SK-N-SH (cell line): ENCODE results near the gene TMEM218. TPM values are rescaled to one million over a fixed set of nuclear protein-coding genes. Genes with fewer than 3 reads are reported as not detected.

Source experiments
- CTCF ChIA-PET: fragments of 300-600, 350-600 bp; formaldehyde crosslinking; extraction: SDS; loops from one replicate; lab custom pipeline; 2021; lab: Yijun Ruan, JAX
- POLR2A ChIA-PET: fragments of 350-600 bp; sonication (Branson Sonifier 250); formaldehyde crosslinking; extraction: SDS; loops from one replicate; lab custom pipeline; 2020; ENCODE audit warnings: antibody characterized with exemption, inconsistent platforms; lab: Yijun Ruan, JAX
- DNase-seq: peaks from one replicate; pipeline ENCODE4 v3.0.0; 2012
- H2AFZ ChIP-seq: fragments of 200-600 bp; sonication (generic); 2 replicates; pipeline ENCODE4 v1.8.1; 2016; ENCODE audit warnings: antibody characterized with exemption, mild to moderate bottlenecking, low read depth
- H3F3A ChIP-seq: fragments of 200-600 bp; sonication (generic); replicated peaks from 2 replicates; pipeline ENCODE3; 2016; ENCODE audit warnings: antibody characterized with exemption, mild to moderate bottlenecking; ENCODE audit not compliant: insufficient read depth
- H3K27ac ChIP-seq, 2 experiments: fragments of 200-500 bp in 1 of 2; fragments of 200-600 bp in 1 of 2; sonication (Bioruptor generic) in 1 of 2; sonication (generic), shearing (Covaris generic) in 1 of 2; 2 replicates each; pipeline versions ENCODE4 v1.5.1 to v1.6.1; 2014 to 2016; ENCODE audit warnings: low read depth in 2 of 2, inconsistent platforms in 1 of 2, low read length in 1 of 2, mild to moderate bottlenecking in 1 of 2, mixed read lengths in 1 of 2
- H3K27me3 ChIP-seq: fragments of 200-600 bp; sonication (generic), shearing (Covaris generic); 2 replicates; pipeline ENCODE4 v1.6.1; 2016; ENCODE audit warnings: mixed run types; ENCODE audit not compliant: insufficient read depth
- H3K36me3 ChIP-seq, 2 experiments: fragments of 200-500 bp in 1 of 2; fragments of 200-600 bp in 1 of 2; sonication (Bioruptor generic) in 1 of 2; sonication (generic) in 1 of 2; replicated peaks in 1 of 2; 2 replicates each; pipeline versions ENCODE3 to v1.5.1; 2014 to 2016; ENCODE audit warnings: low read length in 1 of 2, mild to moderate bottlenecking in 1 of 2; ENCODE audit not compliant: insufficient read depth in 2 of 2, control insufficient read depth in 1 of 2
- H3K4me1 ChIP-seq, 2 experiments: fragments of 200-500 bp in 1 of 2; fragments of 200-600 bp in 1 of 2; sonication (Bioruptor generic) in 1 of 2; sonication (generic), shearing (Covaris generic) in 1 of 2; 2 replicates each; pipeline versions ENCODE4 v1.5.1 to v1.6.1; 2014 to 2016; ENCODE audit warnings: low read depth in 1 of 2, low read length in 1 of 2, mixed run types in 1 of 2; ENCODE audit not compliant: insufficient read depth in 2 of 2, control insufficient read depth in 1 of 2
- H3K4me2 ChIP-seq: fragments of 200-600 bp; sonication (generic), shearing (Covaris generic); 2 replicates; pipeline ENCODE4 v1.6.1; 2017; ENCODE audit warnings: mixed run types
- H3K4me3 ChIP-seq, 2 experiments: fragments of 200-500 bp in 1 of 2; fragments of 200-600 bp in 1 of 2; sonication (Bioruptor generic) in 1 of 2; sonication (generic), shearing (Covaris generic) in 1 of 2; 2 replicates each; pipeline versions ENCODE4 v1.5.1 to v1.8.1; 2014 to 2016; ENCODE audit warnings: low read depth in 2 of 2, inconsistent platforms in 1 of 2, low read length in 1 of 2, mild to moderate bottlenecking in 1 of 2, mixed read lengths in 1 of 2, moderate library complexity in 1 of 2
- H3K79me2 ChIP-seq: fragments of 200-600 bp; sonication (generic); 2 replicates; pipeline ENCODE4 v1.8.1; 2017; ENCODE audit warnings: mild to moderate bottlenecking; ENCODE audit not compliant: insufficient read depth
- H3K9ac ChIP-seq: fragments of 200-600 bp; sonication (generic); 2 replicates; pipeline ENCODE4 v1.6.1; 2017; ENCODE audit warnings: mixed run types
- H3K9me2 ChIP-seq: fragments of 200-600 bp; sonication (generic); 2 replicates; pipeline ENCODE4 v1.6.1; 2017; ENCODE audit warnings: mixed run types
- H3K9me3 ChIP-seq: fragments of 200-600 bp; sonication (generic); 2 replicates; pipeline ENCODE4 v1.6.1; 2017; ENCODE audit warnings: mixed run types, mild to moderate bottlenecking, moderate library complexity
- H4K20me1 ChIP-seq: fragments of 200-600 bp; sonication (generic); 2 replicates; pipeline ENCODE4 v1.6.1; 2017; ENCODE audit warnings: mild to moderate bottlenecking, mixed run types; ENCODE audit not compliant: insufficient read depth
- CHD2 ChIP-seq: fragments of 150-350 bp; IDR thresholded peaks from 2 replicates; pipeline ENCODE4 v1.6.1; 2018; ENCODE audit warnings: low read length; ENCODE audit not compliant: partially characterized antibody
- ELF1 ChIP-seq: IDR thresholded peaks from 2 replicates; pipeline ENCODE4 v1.4.0; 2012
- EP300 ChIP-seq, 2 experiments: IDR thresholded peaks; 2 replicates each; pipeline versions ENCODE4 v1.4.0 to v1.6.1; 2012; ENCODE audit warnings: borderline replicate concordance in 1 of 2, low read depth in 1 of 2, low read length in 1 of 2
- EZH2phosphoT487 ChIP-seq: fragments of 200-600 bp; sonication (generic); IDR thresholded peaks from 2 replicates; pipeline ENCODE4 v1.6.1; 2017; ENCODE audit warnings: low read depth, mixed run types, mild to moderate bottlenecking, antibody characterized with exemption, moderate library complexity, borderline replicate concordance
- FOSL2 ChIP-seq: IDR thresholded peaks from 2 replicates; pipeline ENCODE4 v1.4.0; 2012; ENCODE audit warnings: low read depth, mild to moderate bottlenecking, moderate library complexity, borderline replicate concordance
- FOXM1 ChIP-seq: IDR thresholded peaks from 2 replicates; pipeline ENCODE4 v1.4.0; 2012; ENCODE audit warnings: low read depth, mild to moderate bottlenecking
- JUND ChIP-seq: IDR thresholded peaks from 2 replicates; pipeline ENCODE4 v1.4.0; 2012
- MXI1 ChIP-seq: IDR thresholded peaks from 2 replicates; pipeline ENCODE4 v1.6.1; 2012; ENCODE audit warnings: mild to moderate bottlenecking, low read depth, low read length, improper control_type of control experiment
- NRF1 ChIP-seq: IDR thresholded peaks from 2 replicates; pipeline ENCODE4 v1.6.1; 2012; ENCODE audit warnings: low read depth, mild to moderate bottlenecking, low read length
- POLR2AphosphoS5 ChIP-seq: IDR thresholded peaks from 2 replicates; pipeline ENCODE4 v1.6.1; 2012; ENCODE audit warnings: low read depth, low read length
- RCOR1 ChIP-seq: fragments of 150-350 bp; IDR thresholded peaks from 2 replicates; pipeline ENCODE4 v1.6.1; 2017; ENCODE audit warnings: antibody characterized with exemption, low read length
- RXRA ChIP-seq: IDR thresholded peaks from 2 replicates; pipeline ENCODE4 v1.4.0; 2012; ENCODE audit warnings: low read depth, mild to moderate bottlenecking, borderline replicate concordance
- SMC3 ChIP-seq: IDR thresholded peaks from 2 replicates; pipeline ENCODE4 v1.6.1; 2012; ENCODE audit warnings: low read depth, low read length, improper control_type of control experiment
- TAF1 ChIP-seq: IDR thresholded peaks from 2 replicates; pipeline ENCODE4 v1.6.1; 2012; ENCODE audit warnings: low read depth, mild to moderate bottlenecking, low read length, moderate library complexity, borderline replicate concordance
- TCF12 ChIP-seq: IDR thresholded peaks from 2 replicates; pipeline ENCODE4 v1.4.0; 2012
- TEAD4 ChIP-seq: IDR thresholded peaks from 2 replicates; pipeline ENCODE4 v1.4.0; 2012; ENCODE audit warnings: mild to moderate bottlenecking, borderline replicate concordance; ENCODE audit not compliant: insufficient read depth
- USF1 ChIP-seq: IDR thresholded peaks from 2 replicates; pipeline ENCODE4 v1.4.0; 2012; ENCODE audit warnings: low read depth, borderline replicate concordance
- USF2 ChIP-seq: fragments of 150-350 bp; IDR thresholded peaks from 2 replicates; pipeline ENCODE4 v1.6.1; 2017; ENCODE audit warnings: antibody characterized with exemption, low read length, low read depth, borderline replicate concordance
- WGBS: methylation state at CpG from one replicate; pipeline ENCODE4 v1.1.6; 2017; ENCODE audit warnings: low lambda C conversion rate; 5-methylcytosine and 5-hydroxymethylcytosine counted together
- polyA plus RNA-seq, 3 experiments: library from polyadenylated mRNA; depleted of rRNA; stranded (reverse); fragments of >200 nt; gene quantifications; 2 replicates each; pipeline ENCODE4 v1.2.3, GENCODE V29; 2012
- TF ChIP-seq, protein P1 (sequence below): IDR thresholded peaks from 2 replicates; pipeline ENCODE4; 2012
- TF ChIP-seq, protein P2 (sequence below): IDR thresholded peaks from 2 replicates; pipeline ENCODE4 v1.6.1; 2012; ENCODE audit warnings: mild to moderate bottlenecking, low read depth, low read length, moderate library complexity

TMEM218 gene
- polyA plus RNA-seq, 1 of the 3 experiments (the other 2 are of a cell fraction), result 36.2 TPM

- 87% methylated on average over 11 of the region's 14 CpGs for WGBS
- Histone ChIP-seq H2AFZ (no peak overlapping the region), H3K27ac (no peak overlapping the region)
- no peak for TF ChIP-seq NRF1
- TF ChIP-seq CHD2, result no peak
- no peak for TF ChIP-seq TCF12
- TF ChIP-seq, protein P1, sequence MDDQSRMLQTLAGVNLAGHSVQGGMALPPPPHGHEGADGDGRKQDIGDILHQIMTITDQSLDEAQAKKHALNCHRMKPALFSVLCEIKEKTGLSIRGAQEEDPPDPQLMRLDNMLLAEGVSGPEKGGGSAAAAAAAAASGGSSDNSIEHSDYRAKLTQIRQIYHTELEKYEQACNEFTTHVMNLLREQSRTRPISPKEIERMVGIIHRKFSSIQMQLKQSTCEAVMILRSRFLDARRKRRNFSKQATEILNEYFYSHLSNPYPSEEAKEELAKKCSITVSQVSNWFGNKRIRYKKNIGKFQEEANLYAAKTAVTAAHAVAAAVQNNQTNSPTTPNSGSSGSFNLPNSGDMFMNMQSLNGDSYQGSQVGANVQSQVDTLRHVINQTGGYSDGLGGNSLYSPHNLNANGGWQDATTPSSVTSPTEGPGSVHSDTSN, result no peak
- TF ChIP-seq TAF1, result no peak
- no peak for TF ChIP-seq TEAD4
- TF ChIP-seq EZH2phosphoT487, result no peak
- TF ChIP-seq FOXM1, result no peak
- no peak for TF ChIP-seq USF2
- TF ChIP-seq MXI1, result no peak
- no peak for TF ChIP-seq EP300 (IDR thresholded peaks at IDR 0.05; ENCODE audit: borderline replicate concordance in 1 of 2, low read depth in 1 of 2, low read length in 1 of 2)
- TF ChIP-seq FOSL2, result no peak
- no peak for TF ChIP-seq ELF1
- TF ChIP-seq, protein P2, sequence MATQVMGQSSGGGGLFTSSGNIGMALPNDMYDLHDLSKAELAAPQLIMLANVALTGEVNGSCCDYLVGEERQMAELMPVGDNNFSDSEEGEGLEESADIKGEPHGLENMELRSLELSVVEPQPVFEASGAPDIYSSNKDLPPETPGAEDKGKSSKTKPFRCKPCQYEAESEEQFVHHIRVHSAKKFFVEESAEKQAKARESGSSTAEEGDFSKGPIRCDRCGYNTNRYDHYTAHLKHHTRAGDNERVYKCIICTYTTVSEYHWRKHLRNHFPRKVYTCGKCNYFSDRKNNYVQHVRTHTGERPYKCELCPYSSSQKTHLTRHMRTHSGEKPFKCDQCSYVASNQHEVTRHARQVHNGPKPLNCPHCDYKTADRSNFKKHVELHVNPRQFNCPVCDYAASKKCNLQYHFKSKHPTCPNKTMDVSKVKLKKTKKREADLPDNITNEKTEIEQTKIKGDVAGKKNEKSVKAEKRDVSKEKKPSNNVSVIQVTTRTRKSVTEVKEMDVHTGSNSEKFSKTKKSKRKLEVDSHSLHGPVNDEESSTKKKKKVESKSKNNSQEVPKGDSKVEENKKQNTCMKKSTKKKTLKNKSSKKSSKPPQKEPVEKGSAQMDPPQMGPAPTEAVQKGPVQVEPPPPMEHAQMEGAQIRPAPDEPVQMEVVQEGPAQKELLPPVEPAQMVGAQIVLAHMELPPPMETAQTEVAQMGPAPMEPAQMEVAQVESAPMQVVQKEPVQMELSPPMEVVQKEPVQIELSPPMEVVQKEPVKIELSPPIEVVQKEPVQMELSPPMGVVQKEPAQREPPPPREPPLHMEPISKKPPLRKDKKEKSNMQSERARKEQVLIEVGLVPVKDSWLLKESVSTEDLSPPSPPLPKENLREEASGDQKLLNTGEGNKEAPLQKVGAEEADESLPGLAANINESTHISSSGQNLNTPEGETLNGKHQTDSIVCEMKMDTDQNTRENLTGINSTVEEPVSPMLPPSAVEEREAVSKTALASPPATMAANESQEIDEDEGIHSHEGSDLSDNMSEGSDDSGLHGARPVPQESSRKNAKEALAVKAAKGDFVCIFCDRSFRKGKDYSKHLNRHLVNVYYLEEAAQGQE, result no peak
- TF ChIP-seq USF1, result no peak
- no peak for TF ChIP-seq POLR2AphosphoS5
- no peak for TF ChIP-seq RCOR1
- no peak for TF ChIP-seq JUND
- TF ChIP-seq RXRA, result no peak
- no peak for TF ChIP-seq SMC3
- TF ChIP-seq, all 33 proteins: peak for 0
- Histone ChIP-seq H3F3A (peaks cover 2% of the 10 kb centered on the region), H3K9me3 (no peaks in the 10 kb centered on the region), H3K4me1 (peaks cover 2 to 4% of the 10 kb centered on the region in 2 experiments; a peak in 2 of 4 replicates), H3K4me2 (no peak overlapping the region), H3K4me3 (no peak overlapping the region), H3K27me3 (no peaks in the 10 kb centered on the region), H3K79me2 (no peaks in the 10 kb centered on the region), H3K9me2 (no peaks in the 10 kb centered on the region), H3K36me3 (no peaks in the 10 kb centered on the region), H3K9ac (no peak overlapping the region), H4K20me1 (no peaks in the 10 kb centered on the region)
- CTCF ChIA-PET, result interaction anchor here (1.0 to 6.0 kb wide), 4 partner anchors 259 to 342 kb away, joined by 3 to 90 read pairs (median 3); no protein-coding TSS in a partner anchor
- DNase-seq, result no peak
- POLR2A ChIA-PET, result no interaction called here
Measured at GRCh38 chr11:125086633-125087296, 24.7 kb downstream of the TMEM218 start.
